Measurements from ENCODE around the gene STK32C.

DNA sequence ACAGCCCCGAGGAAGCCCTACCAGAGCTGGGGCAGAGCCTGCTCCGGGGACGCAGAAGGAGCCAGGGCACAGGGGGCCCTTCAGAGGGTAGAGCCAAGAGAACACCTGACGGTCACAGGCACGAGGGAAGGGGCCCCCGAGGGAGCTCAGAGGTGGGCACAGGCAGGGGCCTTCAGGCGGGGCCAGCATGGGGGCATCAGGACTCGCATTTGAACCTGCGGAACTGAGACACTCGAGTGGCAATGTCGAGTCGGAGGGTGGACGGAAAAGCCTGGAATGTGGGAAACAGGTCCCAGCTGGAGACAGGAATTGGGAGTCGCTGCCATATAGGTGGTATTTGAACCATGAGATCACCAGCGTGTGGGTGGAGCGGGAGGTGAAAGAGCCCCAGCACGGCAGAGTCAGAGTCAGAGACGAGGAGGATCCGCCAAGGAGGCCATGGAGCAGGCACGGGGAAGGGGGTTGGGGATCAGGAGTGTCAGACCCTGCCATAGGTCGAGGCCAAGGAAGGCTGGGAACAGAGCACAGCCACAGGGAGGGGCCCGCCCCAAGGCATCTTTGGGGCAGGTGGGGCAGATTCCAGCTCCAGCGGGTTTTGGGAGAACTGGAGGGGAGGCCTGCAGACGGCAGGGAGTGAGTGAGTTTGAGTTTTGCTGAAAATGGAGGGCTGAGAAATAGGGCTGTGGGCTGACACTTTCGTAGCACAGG lies 13.8 kb downstream of the STK32C start:
- TF ChIP-seq CTCF (IDR thresholded peaks at IDR 0.05) (no peak), ZFX (IDR thresholded peaks at IDR 0.05; ENCODE audit: borderline replicate concordance) (no peak)

All from 22Rv1 (cell line).